GM10248 (cell line): ENCODE data around the gene MINDY1.

Experiments
- CTCF ChIA-PET: fragments of 300-600 bp; sonication (Branson Sonifier 250); formaldehyde crosslinking; extraction: SDS; loops from one replicate; lab custom pipeline; 2021; ENCODE audit warnings: antibody characterized with exemption; lab: Yijun Ruan, JAX
- POLR2A ChIA-PET: fragments of 350-650 bp; sonication (Branson Sonifier 250); formaldehyde crosslinking; extraction: SDS; loops from one replicate; lab custom pipeline; 2020; ENCODE audit warnings: antibody characterized with exemption; lab: Yijun Ruan, JAX
- DNase-seq: peaks from one replicate; pipeline ENCODE4 v3.0.0; 2012; ENCODE audit errors: extremely low spot score
- CTCF ChIP-seq: IDR thresholded peaks from 2 replicates; pipeline ENCODE4 v1.5.1; 2012; ENCODE audit warnings: mild to moderate bottlenecking, low read depth; ENCODE audit errors: extremely low read depth, missing control alignments, control extremely low read depth

Gene MINDY1

DNA sequence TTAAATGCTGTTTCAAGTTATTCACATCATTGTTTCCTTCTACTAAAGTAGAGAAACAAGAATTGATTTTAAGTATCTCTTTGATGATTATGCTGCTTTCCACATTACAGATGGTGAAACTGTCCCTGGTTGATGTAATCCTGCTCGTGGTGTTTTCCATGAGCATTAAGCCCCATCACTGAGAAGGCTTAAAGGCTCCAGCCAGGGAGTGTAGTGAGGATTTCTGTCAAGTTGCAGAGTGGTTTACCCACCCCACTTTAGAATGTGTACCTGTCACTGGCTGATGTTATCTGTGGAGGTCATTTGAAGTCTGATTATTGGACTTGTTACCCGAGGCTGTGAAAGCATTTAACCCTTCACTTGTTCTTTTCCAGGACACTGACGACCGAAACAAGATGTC lies 44.9 kb downstream of the MINDY1 start:
- ChIA-PET POLR2A (no interaction called here), CTCF (interaction anchor here (1.3 to 1.9 kb wide), 2 partner anchors 17 to 39 kb away, joined by 4 to 5 read pairs; no protein-coding TSS in a partner anchor)
- DNase-seq = no peak
- no peak for TF ChIP-seq CTCF

DNA sequence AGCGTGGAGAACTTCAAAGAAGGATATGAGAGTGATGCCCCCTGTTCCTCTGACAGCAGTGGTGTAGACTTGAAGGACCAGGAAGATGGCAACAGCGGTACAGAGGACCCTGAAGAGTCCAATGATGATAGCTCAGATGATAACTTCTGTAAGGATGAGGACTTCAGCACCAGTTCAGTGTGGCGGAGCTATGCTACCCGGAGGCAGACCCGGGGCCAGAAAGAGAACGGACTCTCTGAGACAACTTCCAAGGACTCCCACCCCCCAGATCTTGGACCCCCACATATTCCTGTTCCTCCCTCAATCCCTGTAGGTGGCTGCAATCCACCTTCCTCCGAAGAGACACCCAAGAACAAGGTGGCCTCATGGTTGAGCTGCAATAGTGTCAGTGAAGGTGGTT lies 46.1 kb downstream of the MINDY1 start:
- DNase-seq = no peak
- CTCF ChIA-PET = no interaction called here
- TF ChIP-seq CTCF = no peak
- POLR2A ChIA-PET = interaction anchor here (0.6 kb wide), 1 partner anchor 336 kb away, joined by 12 read pairs; no protein-coding TSS in a partner anchor

- DNase-seq = no peak
- TF ChIP-seq CTCF = no peak
- ChIA-PET CTCF (interaction anchor here (0.9 to 3.9 kb wide), 9 partner anchors 8 to 142 kb away, joined by 3 to 14 read pairs (median 3); no protein-coding TSS in a partner anchor), POLR2A (interaction anchor here (0.7 to 1.0 kb wide), 2 partner anchors 9 to 378 kb away, joined by 3 read pairs; partner anchors contain the start of gene MCL1)
These were observed 49.0 kb downstream of the MINDY1 start for GRCh38 chr1:150957666-150958065.

DNA sequence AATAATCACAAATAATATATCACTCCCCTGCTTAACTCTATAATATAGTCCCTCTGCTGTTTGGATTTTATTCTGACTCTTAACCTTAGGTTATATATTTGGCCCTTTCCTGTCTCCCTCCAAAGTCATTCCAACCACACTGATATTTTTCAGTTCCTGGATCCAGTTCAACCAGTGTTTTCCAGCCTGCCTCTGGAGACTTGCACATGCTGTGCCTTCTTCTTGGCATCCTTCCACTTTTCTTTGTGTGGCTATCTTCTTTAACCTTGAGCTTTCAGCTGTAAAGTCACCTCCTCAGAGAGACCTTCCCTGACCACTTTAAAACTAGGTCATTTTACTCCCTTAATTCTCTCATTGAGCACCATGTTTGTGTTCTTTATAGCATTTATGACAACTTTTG lies 51.4 kb downstream of the MINDY1 start:
- POLR2A ChIA-PET = interaction anchor here (0.5 kb wide), 1 partner anchor 22 kb away, joined by 3 read pairs; no protein-coding TSS in a partner anchor
- TF ChIP-seq CTCF = no peak
- CTCF ChIA-PET = interaction anchor here (3.9 kb wide), 1 partner anchor 14 kb away, joined by 14 read pairs; no protein-coding TSS in a partner anchor
- DNase-seq = no peak

DNA sequence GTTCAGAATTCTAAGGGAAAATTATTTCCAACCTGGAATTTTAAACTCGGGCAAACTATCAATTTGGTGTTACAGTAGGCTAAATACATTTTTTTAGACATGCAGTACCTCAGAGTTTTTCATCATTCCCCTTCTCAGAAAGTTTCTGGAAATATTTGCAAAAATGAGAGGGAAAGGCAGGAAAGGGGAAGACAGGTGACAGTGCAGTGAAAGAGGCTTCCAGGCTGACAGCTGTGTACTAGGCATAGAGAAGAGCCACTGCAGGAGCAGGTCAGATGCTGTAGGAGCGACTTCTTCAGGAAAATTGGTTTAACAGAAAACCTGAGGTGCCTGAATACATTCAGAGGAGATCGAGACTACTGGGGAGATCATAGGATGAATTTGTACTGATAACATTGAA lies 52.0 kb downstream of the MINDY1 start:
- POLR2A ChIA-PET = no interaction called here

More for the DNA sequence above, 52.0 kb downstream of the MINDY1 start:
- DNase-seq = no peak
- CTCF ChIA-PET = interaction anchor here (0.9 kb wide), 1 partner anchor 52 kb away, joined by 3 read pairs; the partner anchor contains the start of gene MINDY1
- TF ChIP-seq CTCF = no peak
